H1 (cell line): ENCODE measurements around the gene ZNF337. TPM values are rescaled to one million over a fixed set of nuclear protein-coding genes. Genes with fewer than 3 reads are reported as not detected.

Source experiments
- ATF2 ChIP-seq: IDR thresholded peaks from 2 replicates; pipeline ENCODE4 v1.6.1; 2012; ENCODE audit warnings: low read length, inconsistent platforms
- BRCA1 ChIP-seq: IDR thresholded peaks from 2 replicates; pipeline ENCODE4 v1.6.1; 2012; ENCODE audit warnings: low read depth, low read length, improper control_type of control experiment
- CEBPB ChIP-seq: IDR thresholded peaks from 2 replicates; pipeline ENCODE4 v1.6.1; 2012; ENCODE audit warnings: low read depth, low read length
- CHD1 ChIP-seq: IDR thresholded peaks from 2 replicates; pipeline ENCODE4 v1.6.1; 2012; ENCODE audit warnings: low read depth, low read length, improper control_type of control experiment
- CTCF ChIP-seq, 3 experiments: IDR thresholded peaks; 1 replicate in 2 of 3; 2 replicates in 1 of 3; pipeline versions ENCODE4 v1.5.1 to v1.6.1; 2011; ENCODE audit warnings: low read length in 3 of 3, mild to moderate bottlenecking in 3 of 3, inconsistent platforms in 2 of 3, low read depth in 1 of 3, moderate library complexity in 1 of 3; ENCODE audit not compliant: insufficient read depth in 1 of 3; ENCODE audit errors: control extremely low read depth in 1 of 3
- EGR1 ChIP-seq: IDR thresholded peaks from 2 replicates; pipeline ENCODE4 v1.6.1; 2011; ENCODE audit warnings: low read depth, low read length, borderline replicate concordance
- EZH2 ChIP-seq: fragments of 200-600 bp; sonication (generic); IDR thresholded peaks from 2 replicates; pipeline ENCODE4 v1.7.1; 2012; ENCODE audit warnings: low read depth, mild to moderate bottlenecking, moderate library complexity, low read length, inconsistent platforms; ENCODE audit not compliant: severe bottlenecking
- JUND ChIP-seq: IDR thresholded peaks from 2 replicates; pipeline ENCODE4 v1.6.1; 2011; ENCODE audit warnings: mild to moderate bottlenecking, improper control_type of control experiment, low read length
- KDM4A ChIP-seq: IDR thresholded peaks from one replicate; pipeline ENCODE4 v1.7.1; 2012; ENCODE audit warnings: low read depth, mild to moderate bottlenecking, moderate library complexity, low read length, inconsistent platforms; ENCODE audit not compliant: severe bottlenecking
- NANOG ChIP-seq: IDR thresholded peaks from 2 replicates; pipeline ENCODE4 v1.6.1; 2011; ENCODE audit warnings: low read length, low read depth, mild to moderate bottlenecking, inconsistent platforms; ENCODE audit not compliant: insufficient read depth, poor library complexity, severe bottlenecking
- POU5F1 ChIP-seq: IDR thresholded peaks from 2 replicates; pipeline ENCODE4 v1.6.1; 2011; ENCODE audit warnings: low read depth, mild to moderate bottlenecking, low read length, moderate library complexity
- RNF2 ChIP-seq: fragments of 200-900, 300-1000 bp; sonication (generic); IDR thresholded peaks from 2 replicates; pipeline ENCODE4 v1.7.1; 2016; ENCODE audit warnings: borderline replicate concordance, low read depth, mild to moderate bottlenecking, antibody characterized with exemption, low read length; ENCODE audit not compliant: poor library complexity, severe bottlenecking; ENCODE audit errors: missing control alignments
- SAP30 ChIP-seq: fragments of 300-600 bp; sonication (generic); IDR thresholded peaks from 2 replicates; pipeline ENCODE4 v1.7.1; 2012; ENCODE audit warnings: low read length, moderate library complexity, mild to moderate bottlenecking, inconsistent platforms; ENCODE audit not compliant: insufficient read depth, insufficient replicate concordance
- SP2 ChIP-seq: IDR thresholded peaks from 2 replicates; pipeline ENCODE4 v1.6.1; 2012; ENCODE audit warnings: mild to moderate bottlenecking, low read length, inconsistent platforms
- TAF1 ChIP-seq: IDR thresholded peaks from 2 replicates; pipeline ENCODE4 v1.6.1; 2011; ENCODE audit warnings: mild to moderate bottlenecking, low read depth, low read length
- TAF7 ChIP-seq: optimal IDR thresholded peaks from 2 replicates; pipeline ENCODE3; 2011; ENCODE audit warnings: low read depth, mild to moderate bottlenecking, inconsistent platforms, low read length, moderate library complexity, borderline replicate concordance
- TBP ChIP-seq: IDR thresholded peaks from 2 replicates; pipeline ENCODE4 v1.6.1; 2011; ENCODE audit warnings: low read depth, low read length, improper control_type of control experiment
- TCF12 ChIP-seq: IDR thresholded peaks from 2 replicates; pipeline ENCODE4 v1.6.1; 2011; ENCODE audit warnings: low read depth, mild to moderate bottlenecking, low read length
- YY1 ChIP-seq: IDR thresholded peaks from 2 replicates; pipeline ENCODE4 v1.6.1; 2011; ENCODE audit warnings: low read depth, mild to moderate bottlenecking, low read length
- ZNF274 ChIP-seq: IDR thresholded peaks from 2 replicates; pipeline ENCODE4 v1.7.0; 2012; ENCODE audit warnings: low read length, borderline replicate concordance; ENCODE audit errors: extremely low read depth
- polyA plus RNA-seq, 7 experiments: library from polyadenylated mRNA; depleted of rRNA in 3 of 7; stranded (reverse) in 5 of 7; unstranded in 2 of 7; fragments of >200 nt in 5 of 7; fragments of 200-250 nt in 2 of 7; gene quantifications; 1 replicate in 5 of 7; 2 replicates in 1 of 7; 4 replicates in 1 of 7; pipeline versions ENCODE4 v1.2.1 to v1.2.3, GENCODE V29; 2011 to 2013; ENCODE audit warnings: missing spikeins in 2 of 7, mixed read lengths in 2 of 7
- total RNA-seq: library from RNA; stranded (reverse); fragmentation: NEBNext Ultra II Directional; extraction: Animal tissue kit (Norgen Biotek cat#: 25700); gene quantifications from 2 replicates; pipeline ENCODE4 v1.2.1, GENCODE V29; 2021

The ZNF337 gene
- total and polyA plus RNA-seq, 2 of the 8 experiments (the other 6 are each of a cell fraction or from before 2014, with no cell fraction given), result 2.8 to 6.6 TPM

GRCh38 chr20:25696371-25697131 is at the start of gene ZNF337 (continued):
- no peak for TF ChIP-seq NANOG
- TF ChIP-seq POU5F1, result no peak
- no peak for TF ChIP-seq EZH2
- peak; percentile 97 for TF ChIP-seq KDM4A
- no peak for TF ChIP-seq SAP30
- peak; percentile 82 for TF ChIP-seq TAF1
- TF ChIP-seq EGR1, result no peak
- TF ChIP-seq RNF2, result no peak
- TF ChIP-seq CTCF (IDR thresholded peaks at IDR 0.05; ENCODE audit: control extremely low read depth in 1 of 3, insufficient read depth in 1 of 3, low read depth in 1 of 3, low read length in 3 of 3), result peak in 2 of 3 experiments; percentile 11 to 18; a peak in 2 of 4 replicates
- TF ChIP-seq ZNF274, result no peak
- TF ChIP-seq CEBPB, result no peak
- TF ChIP-seq TAF7, result no peak
- TF ChIP-seq YY1, result peak; percentile 50; the same call in 1 of the 2 replicates
- 0 out of 2 replicates have a peak, but pooled peaks have one; percentile 33 for TF ChIP-seq TBP
- TF ChIP-seq TCF12, result no peak
- no peak for TF ChIP-seq SP2
- TF ChIP-seq JUND, result peak; percentile 52; the same call in 1 of the 2 replicates
- no peak for TF ChIP-seq CHD1
- TF ChIP-seq ATF2, result no peak
- no peak for TF ChIP-seq BRCA1
